Measurements from ENCODE around the gene CALCOCO2.

DNA sequence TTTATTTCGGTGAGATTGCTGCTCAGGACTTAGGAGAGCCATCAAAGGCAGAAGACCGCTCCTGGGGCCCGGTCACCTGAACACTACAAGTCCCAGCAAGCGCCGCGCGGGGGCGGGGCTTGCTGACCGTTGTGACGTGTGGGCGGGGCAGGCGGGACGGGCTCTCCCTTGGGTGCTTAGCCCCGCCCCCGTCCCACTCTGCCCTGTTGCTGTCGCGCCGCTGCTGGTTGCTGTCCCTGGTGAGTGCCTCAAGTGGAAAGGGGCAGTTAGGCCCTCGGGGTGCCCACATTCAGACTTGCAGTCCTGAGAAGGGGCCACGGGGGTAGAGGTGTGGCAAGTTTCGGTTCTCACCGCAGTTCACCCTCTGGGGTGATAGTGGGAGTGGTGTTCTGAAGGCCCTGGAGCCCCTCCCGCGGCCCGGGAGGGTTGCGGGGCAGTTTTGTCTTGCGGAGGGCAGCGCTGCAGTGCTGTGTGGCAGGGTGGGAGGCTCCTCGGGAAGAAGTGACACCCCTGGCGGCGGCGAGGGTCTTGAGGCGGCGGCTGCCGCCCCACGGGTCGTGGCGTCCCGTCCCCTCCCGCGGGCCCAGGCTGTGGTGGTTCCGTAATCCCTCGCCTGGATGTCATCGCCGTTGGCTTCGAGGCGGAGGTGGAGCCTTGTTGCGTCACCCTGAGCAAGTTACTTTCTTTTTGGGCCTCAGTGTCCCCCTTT, at the start of gene CALCOCO2:
- TF ChIP-seq CTCF (IDR thresholded peaks at IDR 0.05; ENCODE audit: low read depth, low read length, poor library complexity, severe bottlenecking) = no peak
- no peak for TF ChIP-seq EZH2phosphoT487 (IDR thresholded peaks at IDR 0.05; ENCODE audit: borderline replicate concordance, low read length)
